Measurements from ENCODE around the gene FBLN1.

GRCh38 chr22:45631841-45632238, 129.2 kb downstream of the FBLN1 start:
- TF ChIP-seq JUN (CRISPR knock-in tag; IDR thresholded peaks at IDR 0.05) (no peak), NR2C2 (CRISPR knock-in tag; IDR thresholded peaks at IDR 0.05) (no peak), MAX (CRISPR knock-in tag; IDR thresholded peaks at IDR 0.05) (no peak), ZBTB21 (CRISPR knock-in tag; IDR thresholded peaks at IDR 0.05; ENCODE audit: borderline replicate concordance) (no peak)
- TF ChIP-seq, protein P1, sequence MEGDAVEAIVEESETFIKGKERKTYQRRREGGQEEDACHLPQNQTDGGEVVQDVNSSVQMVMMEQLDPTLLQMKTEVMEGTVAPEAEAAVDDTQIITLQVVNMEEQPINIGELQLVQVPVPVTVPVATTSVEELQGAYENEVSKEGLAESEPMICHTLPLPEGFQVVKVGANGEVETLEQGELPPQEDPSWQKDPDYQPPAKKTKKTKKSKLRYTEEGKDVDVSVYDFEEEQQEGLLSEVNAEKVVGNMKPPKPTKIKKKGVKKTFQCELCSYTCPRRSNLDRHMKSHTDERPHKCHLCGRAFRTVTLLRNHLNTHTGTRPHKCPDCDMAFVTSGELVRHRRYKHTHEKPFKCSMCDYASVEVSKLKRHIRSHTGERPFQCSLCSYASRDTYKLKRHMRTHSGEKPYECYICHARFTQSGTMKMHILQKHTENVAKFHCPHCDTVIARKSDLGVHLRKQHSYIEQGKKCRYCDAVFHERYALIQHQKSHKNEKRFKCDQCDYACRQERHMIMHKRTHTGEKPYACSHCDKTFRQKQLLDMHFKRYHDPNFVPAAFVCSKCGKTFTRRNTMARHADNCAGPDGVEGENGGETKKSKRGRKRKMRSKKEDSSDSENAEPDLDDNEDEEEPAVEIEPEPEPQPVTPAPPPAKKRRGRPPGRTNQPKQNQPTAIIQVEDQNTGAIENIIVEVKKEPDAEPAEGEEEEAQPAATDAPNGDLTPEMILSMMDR (IDR thresholded peaks at IDR 0.05), result no peak
